KBM-7 (cell line): ENCODE data around the gene RIPOR1.
"Not testable (repeated sequence)": the region's sequence is repeated elsewhere in the genome, so short reads cannot be mapped to it uniquely, and the experiment has no call there.

ENCODE experiments used
- DNase-seq: peaks from one replicate; pipeline ENCODE4 v3.0.0-alpha.2; 2015
- in situ Hi-C: fragments of 300-500 bp; cut with MboI; formaldehyde crosslinking; loops from 2 replicates; pipeline ENCODE4 v1.14.3; 2020; ENCODE audit warnings: low sequenced_read_pairs, low pct_unique_long_range_greater_than_20kb, mixed read lengths

The RIPOR1 gene

DNA sequence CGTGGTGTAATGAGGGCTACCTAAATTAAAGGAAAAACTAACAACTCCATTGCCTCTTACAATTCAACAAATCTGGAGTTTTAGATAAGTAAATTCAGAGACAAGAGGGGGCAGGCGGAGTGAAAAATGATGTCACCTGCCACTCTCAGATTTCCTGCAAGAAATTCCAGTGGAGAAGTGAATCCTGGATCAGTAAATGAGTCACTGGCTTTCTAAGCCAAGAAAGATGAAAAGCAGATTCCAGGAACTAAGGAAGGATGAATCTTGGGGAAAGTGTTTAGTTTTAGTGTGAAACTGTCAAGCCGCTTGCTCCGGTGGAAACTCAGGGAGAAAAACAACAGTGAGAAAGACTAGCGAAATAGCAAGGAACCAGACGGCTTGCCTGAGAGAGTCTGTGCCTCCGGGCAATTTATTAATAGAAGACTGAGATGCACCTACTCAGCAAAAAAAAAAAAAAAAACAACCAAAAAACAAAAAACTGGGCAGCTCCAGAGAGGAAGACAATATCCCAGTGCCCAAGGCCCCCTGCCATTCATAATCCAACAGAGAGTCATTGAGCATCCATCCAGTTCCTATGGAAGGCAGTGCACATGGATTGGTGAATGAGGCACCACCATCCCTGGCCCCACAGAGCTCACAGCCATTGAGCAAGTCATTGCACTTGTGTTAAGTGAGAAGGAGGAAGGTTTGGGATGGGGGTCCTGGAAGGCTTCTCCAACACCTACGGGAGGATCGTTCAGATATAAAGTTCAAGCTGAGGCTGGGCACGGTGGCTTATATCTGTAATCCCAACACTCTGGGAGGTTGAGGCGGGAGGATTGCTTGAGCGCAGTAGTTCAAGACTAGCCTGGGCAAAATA, 12.1 kb upstream of the RIPOR1 start:
- DNase-seq = no peak
- in situ Hi-C loops = no loop called here

DNA sequence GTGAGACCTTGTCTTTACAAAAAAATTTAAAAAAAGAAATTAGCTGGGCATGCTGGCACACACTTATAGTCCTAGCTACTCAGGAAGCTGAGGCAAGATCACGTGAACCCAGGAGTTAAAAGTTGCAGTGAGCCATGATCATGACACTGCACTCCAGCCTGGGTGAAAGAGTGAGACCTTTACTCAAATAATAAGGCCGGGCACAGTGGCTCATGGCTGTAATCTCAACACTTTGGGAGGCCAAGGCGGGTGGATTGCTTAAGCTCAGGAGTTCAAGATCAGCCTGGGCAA, 11.5 kb upstream of the RIPOR1 start:
- in situ Hi-C loops = no loop called here

DNA sequence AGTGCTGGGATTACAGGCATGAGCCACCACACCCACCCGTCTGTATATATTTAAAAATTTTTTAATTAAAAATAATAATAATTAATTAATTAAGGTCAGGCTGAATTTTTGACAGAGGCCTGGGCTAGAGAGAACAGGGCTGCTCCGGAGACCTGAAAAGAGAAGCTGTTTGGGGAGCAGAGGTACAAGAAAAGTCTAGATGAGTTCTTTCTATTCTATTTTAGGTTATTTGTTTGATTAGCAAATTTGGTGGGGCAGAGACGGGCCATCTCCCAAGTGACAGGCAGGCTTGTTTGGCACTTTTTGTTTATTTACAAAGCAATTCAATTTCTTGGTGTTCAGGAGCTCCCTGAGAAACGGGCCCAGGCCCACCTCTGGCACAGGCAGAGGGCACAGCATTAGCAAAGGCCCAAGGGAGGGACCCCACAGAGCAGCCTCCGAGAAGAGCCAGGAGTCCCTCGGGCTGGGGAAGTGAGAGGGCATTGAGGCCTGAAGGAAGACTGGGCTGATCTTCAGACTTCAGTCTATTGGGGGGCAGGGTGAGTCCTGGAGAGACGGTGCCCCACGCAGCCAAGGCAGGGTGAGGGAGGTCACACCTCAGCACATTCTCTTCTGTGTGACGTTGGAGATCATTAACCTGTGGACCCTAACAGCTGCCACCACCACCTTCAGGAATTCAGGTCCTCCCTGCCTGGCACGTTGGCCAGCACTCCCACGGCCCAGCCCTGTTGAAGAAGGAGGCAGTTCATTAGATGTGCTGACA, 10.8 kb upstream of the RIPOR1 start:
- in situ Hi-C loops = no loop called here
- no peak for DNase-seq

More for the DNA sequence above, 11.5 kb upstream of the RIPOR1 start:
- DNase-seq = no peak

DNA sequence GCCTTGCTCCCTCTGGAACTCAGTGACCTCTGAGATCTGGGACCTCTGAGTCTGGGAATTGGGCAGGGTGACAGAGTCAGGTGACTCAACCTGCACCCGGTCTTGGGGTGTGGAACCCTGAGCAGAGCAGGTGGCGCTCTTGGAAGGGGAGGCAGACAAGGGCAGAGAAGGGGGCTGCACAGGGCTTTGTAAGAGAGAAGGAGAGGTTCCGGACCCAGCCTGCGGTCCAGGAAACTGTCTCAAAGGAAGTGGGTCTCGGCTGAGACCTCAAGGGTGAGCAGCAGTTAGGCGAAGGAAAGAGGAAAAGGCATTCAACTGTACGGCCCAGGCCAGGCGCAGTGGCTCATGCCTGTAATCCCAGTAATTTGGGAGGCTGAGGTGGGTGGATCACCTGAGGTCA, 10.0 kb upstream of the RIPOR1 start:
- in situ Hi-C loops = no loop called here
- no peak for DNase-seq

DNA sequence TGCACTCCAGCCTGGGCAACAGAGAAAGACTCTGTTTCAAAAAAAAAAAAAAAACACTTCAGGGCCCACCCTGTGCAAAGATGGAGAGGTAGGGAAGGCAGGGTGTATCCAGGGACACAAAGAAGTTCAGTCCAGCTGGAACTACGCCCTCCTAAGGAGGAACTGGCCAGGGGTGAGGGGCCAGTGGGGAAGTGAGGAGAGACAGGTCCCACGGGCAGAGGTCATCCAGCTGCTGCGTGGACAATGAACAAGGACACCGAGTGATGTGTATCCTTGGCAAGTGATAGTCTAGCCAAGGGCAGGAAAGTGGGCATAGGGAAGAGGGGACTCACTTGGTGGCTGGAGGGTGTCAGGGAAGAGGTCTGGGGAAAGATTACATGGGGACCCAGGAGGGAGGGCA, 9.4 kb upstream of the RIPOR1 start:
- DNase-seq = no peak
- in situ Hi-C loops = no loop called here

DNA sequence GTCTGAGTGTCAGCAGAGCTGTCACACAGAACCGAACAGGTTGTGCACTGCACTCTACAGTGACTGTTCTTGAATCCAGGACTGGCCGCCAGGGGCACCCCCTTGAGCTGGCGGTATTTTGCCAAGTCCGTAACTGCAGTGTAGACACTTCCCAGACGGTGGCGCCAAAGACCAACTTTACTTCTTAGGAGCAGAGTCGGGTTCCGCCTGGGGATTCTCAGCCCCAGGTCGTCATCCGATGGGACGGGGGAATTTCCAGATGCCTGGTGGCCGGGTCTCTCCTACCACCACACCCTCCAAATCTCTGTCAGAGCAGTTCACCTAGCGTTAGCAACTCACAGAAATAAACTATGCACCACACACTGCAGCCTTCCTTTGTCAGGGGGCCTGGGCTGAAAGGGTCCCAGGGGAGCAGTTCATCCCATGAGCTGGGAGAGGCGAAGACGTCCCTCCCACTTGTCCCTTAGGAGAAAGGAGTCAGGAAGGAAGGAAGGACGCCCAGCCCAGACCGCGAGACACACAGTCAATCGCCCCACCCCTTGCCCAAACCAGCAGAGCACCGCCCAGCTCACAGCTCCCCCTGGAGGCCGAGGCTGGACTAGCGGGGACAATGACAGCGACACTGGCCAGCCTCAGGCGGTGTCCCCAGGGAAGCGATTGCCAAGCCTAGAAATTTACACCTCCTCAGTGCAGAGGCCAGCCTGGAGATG, 7.4 kb upstream of the RIPOR1 start:
- DNase-seq = peak; percentile 97
- in situ Hi-C loops = no loop called here

DNA sequence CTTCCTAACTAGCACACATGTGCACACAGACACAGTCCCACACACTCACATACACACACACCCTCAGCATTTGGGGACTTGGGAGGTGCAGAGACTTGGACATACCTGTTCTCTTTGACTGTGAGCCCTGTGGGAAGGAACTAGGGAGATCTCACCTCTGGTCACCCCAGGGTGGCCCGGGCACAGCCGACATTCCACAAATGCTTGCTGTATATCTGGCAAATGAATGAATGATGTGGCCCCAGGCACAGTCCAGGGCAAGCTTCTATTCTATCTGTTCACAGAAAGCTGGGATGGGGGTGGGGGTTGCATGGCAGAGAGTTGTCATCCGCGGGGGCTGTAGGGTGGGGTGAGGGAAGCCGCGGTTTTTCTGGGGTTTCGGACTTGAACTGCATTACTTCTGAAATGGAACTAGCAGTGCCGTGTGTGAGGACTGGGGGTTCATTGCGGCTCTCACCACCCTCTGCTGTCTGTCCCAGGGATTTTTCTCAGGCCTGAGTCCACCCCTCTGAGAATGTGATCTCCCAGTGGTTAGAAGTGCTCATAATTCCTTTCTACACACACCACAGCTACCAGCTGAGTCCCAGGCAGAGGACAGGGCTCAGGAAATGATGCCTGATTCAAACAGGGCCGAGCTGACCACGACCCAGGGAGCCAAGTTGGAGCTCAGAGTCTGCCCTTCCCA, 3.3 kb upstream of the RIPOR1 start:
- no peak for DNase-seq

DNA sequence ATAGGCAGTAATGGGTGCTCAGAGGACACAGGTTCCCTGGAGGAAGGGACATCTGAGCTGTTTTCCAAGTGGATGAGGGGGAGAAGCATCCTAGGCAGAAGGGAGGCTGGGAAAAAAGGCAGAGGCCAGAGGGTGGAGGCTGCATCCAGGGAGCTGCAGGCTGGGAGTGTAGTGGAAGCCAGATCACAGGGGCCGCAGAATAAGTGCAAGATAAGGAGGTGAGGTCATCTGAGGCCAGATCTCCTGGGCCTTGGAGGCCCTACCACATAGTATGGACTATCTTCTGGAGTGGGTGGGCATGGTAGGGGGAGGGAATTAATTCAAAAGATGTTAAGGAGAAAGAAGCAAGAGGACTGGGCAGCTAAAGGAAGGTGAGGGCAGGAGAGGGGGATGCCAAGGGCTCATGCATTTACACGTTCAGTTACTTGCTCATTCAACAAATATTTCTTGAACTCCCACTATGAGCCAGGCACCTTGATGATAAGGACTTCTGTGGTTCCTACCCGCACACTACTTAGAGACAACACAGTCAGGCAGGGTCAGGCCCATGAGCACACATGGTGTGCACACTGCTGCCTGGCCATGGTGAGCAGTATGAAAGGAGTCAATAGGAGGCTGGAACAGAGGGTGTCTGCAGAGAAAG, 2.4 kb upstream of the RIPOR1 start:
- DNase-seq = no peak
- in situ Hi-C loops = no loop called here

More for the DNA sequence above, 3.3 kb upstream of the RIPOR1 start:
- in situ Hi-C loops = no loop called here

DNA sequence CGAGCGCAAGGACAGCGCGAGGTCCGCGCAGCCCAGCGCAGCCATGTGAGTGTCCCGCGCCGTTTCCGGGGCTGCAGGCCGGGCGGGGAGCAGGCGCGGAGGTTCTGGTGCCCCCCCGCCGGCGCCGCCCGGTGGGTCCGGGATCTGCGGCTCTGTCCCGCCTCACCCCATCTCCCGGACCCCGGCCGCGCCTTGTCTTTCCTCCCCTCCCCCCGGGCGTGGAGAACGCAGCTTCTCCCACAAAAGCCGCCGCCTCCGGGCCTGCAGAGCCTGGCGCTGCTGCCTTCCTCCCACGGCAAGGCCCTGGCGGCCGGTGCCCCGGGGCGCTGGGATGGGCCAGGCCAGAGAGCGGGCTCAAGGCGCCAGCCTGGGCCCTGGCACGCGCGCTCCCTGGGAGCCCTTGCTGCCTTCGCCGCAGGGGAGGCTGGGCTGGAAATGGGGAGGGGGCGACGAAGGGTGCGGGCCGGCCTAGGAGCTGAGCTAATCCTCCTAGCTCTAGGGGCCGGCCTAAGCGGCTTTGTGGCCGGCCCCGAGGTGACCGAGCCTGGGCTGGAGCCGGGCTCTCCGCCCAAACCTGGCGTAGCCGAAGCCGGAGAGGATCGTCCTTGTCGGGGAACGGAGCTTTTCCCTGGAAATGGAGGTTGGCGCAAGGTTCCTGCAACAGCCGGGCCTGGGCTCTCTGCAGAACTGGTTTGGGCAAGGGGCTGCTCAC, 397 bp downstream of the RIPOR1 start:
- peak; percentile 40 for DNase-seq
- in situ Hi-C loops = no loop called here

DNA sequence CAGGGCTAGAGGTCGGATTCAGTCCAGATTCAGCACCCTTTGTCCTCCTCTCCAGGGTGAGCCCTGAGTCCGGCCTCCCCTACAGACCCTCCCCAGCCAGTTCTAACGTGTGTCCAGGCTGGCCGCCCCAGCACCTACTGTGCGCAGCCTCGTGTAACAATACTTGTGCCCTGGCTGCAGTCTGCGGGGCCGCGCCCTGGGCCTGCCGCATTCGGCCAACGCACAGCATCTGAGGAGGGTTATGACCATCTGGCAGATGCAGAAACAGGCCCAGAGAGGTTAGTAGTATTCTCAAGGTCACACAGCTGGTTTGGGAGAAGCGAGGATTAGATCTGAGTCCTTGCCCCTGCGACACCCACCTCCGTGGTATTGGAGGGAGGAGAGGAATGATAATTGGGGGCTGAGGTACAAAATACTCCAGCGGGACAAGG, 968 bp downstream of the RIPOR1 start:
- in situ Hi-C loops = no loop called here

DNA sequence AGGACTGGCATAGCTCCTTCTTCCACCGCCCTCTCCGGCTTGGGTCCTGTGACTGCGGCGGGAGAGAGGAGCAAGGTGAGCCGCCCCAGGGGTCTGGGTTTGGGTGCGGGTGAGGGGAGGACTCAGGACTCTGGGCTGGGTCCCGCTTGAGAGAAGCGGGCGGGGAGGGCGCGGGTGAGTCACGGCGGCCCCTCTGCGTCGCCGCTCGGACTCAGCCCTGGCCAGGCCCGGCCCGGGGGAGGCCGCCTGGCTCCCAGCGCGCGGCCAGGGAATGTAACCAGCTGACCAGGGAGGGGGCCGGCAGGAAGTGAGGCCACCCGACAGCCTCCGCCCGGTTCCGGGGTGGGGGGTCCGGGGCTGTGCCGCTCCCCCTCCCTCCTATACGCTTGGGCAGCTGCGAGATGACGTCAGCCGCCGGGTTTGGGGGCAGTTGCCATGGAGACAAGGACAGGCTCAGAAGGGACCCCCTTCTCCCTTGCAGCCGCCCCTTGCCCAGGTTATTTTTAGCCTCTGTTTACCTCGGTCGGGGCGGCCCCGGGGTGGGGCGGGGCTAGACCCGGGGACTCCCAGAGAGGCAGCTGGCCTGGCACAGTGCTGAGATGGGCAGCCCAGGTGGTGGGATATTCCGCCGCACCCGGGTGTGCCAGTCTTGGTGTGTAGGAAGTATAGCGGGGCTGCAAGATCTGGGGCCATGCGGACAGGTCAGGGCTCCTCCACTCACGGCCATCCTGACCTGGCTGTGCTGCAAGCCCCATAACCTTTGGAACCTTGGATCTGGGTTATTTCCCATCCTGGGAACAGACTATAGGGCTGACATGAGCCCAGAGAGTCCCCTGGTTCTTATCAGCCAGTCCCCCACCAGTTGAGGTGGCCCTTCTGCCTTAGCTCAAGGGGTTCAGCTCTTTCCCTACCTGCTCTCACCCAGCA, 1.6 kb downstream of the RIPOR1 start:
- DNase-seq = no peak
- in situ Hi-C loops = no loop called here

More for the DNA sequence above, 968 bp downstream of the RIPOR1 start:
- no peak for DNase-seq

DNA sequence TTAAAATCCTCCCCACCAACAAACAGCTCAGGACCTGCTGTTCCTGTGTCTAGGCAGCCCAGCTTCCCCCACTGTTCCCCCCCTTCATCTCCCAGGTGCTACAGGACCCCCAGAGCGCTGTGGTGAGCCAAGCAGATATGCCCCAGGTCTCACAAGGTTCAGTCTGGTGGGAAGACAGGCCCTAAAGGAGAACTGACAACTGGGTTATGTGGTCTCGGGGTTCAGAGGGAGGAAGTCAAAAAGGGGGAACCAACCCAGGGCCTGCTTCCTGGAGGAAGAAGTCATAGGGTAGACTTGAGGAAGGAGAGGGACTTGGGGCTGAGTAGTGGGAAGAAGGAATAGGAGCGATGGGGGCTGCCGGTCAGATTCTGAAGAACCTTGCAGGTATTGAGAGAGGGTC, 2.6 kb downstream of the RIPOR1 start:
- peak; percentile 45 for DNase-seq
- in situ Hi-C loops = no loop called here

DNA sequence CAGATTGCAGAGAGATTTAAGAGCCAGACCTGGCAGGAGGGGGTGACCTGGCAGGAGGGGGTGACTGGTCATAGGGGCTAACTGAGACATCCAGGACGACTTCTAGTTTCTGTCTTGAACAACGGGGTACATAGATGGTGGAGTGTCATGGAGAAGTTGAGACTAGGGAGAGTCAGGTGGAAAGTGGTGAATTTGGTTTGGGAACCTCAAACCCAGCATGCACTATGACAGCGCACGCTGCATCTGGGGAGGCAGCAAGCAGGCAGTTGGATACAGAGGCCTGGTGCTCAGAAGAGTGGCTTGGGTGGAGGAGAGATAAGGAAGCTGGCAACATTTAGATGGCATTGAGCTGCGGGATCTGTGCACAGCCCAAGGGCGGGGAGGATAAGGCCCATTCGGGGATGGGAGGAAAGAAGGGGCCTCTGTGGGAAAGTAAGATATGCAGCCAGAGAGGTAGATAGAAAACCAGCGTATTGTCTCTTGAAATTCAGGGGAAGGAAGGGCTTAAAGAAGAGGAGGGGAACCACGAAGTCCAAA, 4.5 kb downstream of the RIPOR1 start:
- DNase-seq = no peak
- in situ Hi-C loops = no loop called here

DNA sequence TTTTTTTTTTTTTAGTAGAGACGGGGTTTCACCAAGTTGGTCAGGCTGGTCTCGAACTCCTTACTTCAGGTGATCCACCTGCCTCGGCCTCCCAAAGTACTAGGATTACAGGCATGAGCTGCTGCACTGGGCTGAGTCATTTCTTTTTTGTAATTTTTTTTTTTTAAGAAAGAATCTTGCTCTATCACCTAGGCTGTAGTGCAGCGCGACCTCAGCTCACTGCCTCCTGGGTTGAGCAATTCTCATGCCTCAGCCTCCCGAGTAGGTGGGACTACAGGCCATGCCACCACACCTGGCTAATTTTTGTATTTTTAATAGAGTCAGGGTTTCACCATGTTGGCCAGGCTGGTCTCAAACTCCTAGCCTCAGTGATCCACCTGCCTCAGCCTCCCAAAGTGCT, 5.4 kb downstream of the RIPOR1 start:
- in situ Hi-C loops, DNase-seq: not testable (repeated sequence)

DNA sequence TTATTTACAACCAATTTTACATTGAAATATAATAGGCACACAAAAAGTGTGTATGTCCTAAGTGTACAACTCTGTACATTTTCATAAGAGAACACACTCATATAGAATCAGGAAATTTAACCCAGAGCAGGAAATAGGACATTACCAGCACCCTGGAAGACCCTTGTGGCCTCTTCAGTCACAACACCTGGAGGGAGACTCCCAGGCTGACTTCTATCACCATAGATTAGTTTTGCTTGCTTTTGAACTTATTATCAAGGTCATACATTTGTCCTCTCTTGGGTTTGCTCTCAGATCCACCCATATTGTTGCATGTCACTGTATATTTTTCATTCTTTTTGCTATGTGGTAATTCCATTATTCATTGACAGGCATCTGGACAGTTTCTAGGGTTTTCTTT, 5.8 kb downstream of the RIPOR1 start:
- no peak for DNase-seq
- in situ Hi-C loops = no loop called here

DNA sequence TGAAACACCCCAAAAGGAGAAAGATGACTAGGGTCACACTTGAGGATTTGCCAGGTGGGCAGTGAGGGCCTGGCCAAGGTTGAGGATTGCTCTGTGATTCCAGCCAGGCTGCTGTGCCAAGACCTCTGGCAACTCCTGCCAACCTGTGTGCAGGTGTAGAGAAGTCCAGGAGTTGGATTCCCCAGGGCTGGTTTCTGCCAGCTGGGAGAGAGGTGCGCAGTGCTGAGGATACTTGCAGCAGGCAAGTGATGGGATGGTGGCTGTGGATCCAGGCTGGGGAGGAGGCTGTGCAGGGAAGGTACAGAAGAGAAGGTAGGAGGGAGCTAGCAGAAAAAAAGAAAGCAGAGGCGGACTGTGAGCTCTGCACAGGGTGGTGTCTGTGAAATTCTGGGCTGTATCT, 6.6 kb downstream of the RIPOR1 start:
- no peak for DNase-seq
- in situ Hi-C loops = no loop called here

DNA sequence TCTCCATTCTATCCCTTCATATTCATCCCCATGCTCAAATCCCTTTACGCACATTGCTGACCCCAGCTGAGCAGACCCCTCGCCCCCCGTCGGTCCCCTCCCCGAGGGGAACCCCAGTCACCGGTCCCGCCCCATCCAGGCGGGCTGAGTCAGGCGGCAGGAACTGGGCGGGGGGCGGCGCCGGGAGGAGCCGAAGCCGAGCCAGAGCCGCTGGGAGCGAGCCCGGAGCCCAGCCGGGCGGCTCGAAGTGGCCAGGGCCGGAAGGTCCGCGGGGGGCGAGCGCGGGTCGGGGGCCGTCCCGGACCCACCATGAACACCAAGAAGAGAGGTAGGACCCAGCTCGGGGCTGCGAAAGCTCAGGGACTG, 8.6 kb downstream of the RIPOR1 start:
- DNase-seq = no peak
- in situ Hi-C loops = no loop called here
